NCI-H1436 treated with DMSO at 0.1 percent for 48 hours (cell line): ENCODE results near the gene PTPRK.

Experiments used
- DNase-seq: peaks from one replicate; lab custom pipeline; 2025; lab: John Stamatoyannopoulos, UW

Gene PTPRK

DNA sequence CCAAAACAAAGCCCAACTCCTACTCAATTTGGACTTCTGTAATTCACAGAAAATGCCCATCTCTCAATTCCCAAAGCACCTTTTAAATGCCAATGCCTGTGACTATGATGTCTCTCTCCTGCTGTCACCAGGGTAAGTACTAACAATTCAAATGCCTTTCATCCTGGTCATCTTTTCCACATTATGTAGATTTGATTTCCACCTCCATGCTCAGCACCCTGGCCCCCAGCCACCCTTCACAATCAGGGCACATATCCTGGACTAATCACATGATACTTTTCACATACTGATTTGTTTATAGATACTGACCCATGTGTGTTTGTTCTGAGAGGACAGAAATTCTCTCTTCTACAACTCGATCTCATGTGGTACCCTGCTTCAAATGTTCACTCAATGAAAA, 236.3 kb downstream of the PTPRK start:
- DNase-seq = no peak

DNA sequence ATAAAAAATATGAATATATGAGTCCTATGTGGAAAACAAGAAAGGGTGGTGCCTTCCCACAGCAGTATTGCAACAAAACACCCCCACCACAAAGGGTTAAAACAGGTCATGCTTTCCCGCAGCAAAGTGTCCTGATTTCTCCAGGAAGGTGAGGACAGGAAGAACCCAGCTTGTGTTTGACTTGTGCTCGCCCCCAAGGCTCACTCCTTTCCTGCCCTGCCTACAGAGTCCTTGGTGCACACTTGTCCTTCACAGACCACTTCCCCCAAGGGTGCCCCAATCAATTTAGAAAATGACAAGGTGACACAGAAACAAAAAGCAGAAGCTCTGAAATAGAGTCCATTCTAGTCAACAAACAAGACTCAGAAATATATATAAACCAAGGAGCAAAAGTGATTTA, 237.4 kb downstream of the PTPRK start:
- DNase-seq = no peak

DNA sequence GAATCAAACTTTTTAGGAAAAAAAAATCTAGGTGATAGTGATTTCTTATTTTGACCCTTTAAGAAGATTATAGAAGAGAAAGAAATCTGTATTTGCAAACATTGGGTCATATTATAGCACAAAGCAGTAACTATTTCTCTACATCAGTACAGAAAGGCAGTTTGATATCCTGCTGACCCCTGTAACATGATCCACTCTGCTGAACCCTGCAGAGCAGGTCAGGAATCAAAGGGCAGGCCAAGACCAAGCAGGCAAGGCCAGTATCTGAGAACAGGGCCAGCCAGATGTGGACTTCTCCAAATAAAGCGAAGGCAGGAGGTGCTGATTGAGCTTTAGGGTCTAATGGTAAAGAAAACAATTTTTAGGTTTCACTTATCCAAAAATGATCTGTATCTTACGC, 239.4 kb downstream of the PTPRK start:
- no peak for DNase-seq

DNA sequence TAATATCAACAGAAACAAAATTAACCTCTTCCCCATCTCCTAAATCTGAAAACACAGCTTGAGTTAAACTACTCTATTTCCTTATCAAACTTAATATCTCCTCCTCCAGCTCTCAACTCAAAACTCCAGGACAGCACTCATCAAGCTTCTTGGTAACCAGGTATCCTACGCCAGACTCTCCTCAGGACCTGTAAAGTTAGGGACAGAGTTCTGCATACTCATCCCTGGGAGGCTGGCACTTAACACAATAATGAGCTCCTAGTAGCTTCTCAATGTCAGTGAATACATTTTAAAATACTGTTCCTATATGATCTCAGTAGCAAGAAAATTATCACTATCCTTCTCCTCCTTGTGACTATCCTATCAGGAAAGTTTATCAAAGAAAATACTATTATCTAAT, 240.3 kb downstream of the PTPRK start:
- DNase-seq = no peak

DNA sequence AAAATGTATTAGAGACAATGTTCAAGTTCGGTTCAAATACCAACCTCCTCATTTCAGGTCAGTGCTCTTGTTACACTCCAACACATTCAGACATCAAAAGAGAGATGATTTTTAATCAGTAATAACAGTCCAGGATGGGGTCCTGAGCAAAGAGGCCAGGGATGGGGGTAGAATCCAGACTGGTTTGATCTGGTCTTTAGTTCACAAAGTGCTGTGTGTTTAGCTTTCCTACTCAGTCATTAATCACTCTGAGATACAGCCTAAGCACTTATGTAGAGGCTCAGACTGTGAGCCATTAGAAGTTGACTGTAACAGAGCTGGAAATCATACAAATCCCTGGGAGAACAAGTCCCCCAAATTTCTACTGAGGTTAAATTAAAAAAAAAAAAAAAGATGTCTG, 241.6 kb downstream of the PTPRK start:
- no peak for DNase-seq

DNA sequence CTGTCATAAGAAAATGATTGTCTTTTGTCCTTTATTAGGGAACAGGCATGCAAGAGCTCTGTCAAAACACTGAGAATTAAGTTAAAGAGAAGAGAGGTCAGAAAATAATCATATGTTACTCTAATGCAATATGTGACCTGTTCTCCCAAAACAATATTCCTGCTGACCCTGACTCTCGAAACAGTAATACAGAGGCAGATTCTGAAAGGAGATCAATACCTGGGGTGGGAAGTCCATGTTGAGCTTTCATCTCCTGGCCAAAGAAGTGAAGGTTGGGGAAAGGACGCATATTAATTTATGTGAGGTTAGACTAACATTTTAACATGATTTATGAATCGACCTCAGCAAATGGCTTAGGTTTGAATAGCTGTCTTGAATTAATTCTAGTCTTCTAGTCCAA, 243.0 kb downstream of the PTPRK start:
- no peak for DNase-seq

DNA sequence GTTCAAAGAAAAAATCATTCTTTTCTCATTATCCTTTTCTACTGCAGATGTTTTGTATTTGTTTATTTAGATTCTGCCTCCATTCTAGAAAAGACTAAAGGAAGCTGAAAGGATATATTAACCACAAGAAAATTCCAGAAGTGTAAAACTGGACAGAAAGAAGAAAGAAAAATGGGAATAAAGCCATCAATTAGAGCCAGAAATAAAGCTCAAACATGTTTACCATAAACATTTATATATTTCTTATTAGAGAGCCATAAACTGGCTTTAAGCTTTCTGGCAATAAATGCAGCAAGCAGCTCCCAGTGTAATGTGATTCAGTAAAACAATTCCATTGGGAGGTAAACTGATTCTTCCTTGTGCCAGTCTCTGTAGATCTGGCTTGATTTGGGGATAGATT, 244.1 kb downstream of the PTPRK start:
- no peak for DNase-seq

DNA sequence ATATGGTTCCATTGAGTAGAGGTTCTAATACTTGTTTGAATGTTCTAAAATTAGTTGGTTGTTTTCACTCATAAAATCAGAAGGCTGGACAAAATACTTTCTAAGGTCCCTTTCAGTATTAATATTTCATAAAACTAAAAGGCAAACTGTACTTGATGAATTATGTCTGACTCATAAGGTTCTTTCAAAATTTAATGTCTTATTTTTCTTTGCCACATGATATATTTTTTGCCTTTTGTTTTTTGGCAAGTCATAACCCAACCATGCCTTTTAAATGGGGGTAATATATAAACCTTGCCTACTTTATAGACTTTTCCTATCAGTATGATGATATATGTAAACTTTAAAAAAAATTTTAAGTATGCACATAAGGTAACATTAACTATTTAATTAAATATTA, 244.7 kb downstream of the PTPRK start:
- no peak for DNase-seq

DNA sequence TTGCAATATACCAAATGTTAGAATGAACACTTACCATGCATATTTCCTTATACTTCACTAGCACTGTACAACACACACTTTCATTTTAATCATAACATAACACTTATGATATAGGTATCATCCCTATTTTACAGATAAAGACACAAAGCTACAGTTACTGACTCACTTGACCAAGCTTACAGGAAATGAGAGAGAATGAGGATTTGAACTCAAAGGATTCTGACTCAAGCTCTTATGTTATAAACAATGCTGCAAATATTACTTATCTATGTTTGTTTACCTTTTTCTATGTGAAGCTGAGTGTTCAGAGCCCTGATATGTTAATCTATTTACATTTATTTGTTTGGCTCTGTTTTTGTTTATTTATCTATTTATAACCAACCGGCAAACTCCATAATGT, 245.4 kb downstream of the PTPRK start:
- DNase-seq = no peak

DNA sequence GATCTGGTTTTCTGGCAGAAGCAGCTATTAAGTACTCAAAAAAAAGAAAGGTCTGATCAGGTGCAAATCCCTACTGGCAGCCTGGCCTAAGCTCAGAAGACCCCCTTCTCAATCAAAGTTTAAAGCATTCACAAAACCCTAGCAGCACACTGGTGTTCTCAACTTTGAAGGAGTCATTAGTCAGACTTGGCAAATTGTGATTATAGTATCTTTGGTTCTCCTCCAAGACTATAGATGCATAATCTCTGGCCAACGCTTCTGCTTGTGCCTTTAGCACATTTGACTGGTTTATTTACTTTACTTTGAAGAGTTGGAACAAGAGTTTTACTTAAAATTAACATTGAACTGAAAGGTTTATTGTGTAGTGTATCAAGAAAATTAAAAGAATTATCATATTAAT, 248.9 kb downstream of the PTPRK start:
- DNase-seq = no peak

DNA sequence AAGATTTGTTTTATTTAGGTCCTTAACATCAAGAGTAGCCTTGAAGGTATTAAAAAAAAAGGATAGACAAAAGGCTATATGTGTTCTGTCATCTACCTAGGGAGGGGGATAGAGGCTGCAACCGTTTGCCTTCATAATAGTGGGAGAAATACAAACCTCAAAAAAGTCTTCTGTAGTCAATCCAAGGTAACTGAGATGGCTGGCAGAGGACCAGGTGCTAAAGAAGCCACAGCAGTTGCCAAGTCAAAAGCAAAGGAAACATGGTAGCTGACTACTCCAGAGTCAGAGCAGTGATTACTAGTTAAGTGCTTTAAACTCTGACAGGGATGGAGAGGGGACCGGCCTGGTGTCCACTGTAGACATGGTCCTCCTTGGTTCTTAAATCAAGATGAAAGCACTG, 249.4 kb downstream of the PTPRK start:
- DNase-seq = no peak

DNA sequence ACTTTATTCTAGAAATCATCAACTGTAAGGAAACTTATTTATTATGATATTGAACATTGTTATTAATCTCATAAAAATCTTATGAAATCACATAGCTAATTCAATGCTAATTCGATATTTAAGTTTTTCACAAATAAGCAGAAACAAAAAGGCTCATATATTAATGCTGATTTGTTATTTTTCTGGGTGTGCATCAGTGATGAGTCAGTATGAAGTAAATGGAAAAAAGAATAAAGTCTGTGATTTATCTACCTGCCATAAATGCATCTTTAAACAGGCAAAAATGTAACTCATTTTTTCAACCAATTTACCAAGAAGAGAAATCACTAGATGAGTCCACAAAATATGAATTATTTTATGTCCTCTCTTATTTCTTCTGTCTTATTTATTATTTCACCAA, 253.5 kb downstream of the PTPRK start:
- no peak for DNase-seq

DNA sequence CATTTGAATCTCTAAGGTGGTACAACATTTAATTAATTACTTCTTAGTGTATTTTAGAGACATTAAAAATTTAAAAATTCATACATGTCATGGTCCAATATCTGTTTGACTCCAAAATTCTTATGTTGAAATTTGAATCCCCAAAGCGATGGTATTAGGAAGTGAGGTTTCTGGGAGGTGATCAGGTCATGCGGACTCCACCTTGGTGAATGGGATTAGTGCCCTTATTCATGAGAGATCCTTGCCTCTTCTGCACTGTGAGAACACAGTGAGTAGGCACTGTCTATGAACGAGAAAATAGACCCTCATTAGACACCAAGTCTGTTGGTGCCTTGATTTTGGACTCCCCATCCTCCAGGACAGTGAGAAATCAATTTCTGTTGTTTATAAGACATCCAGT, 254.7 kb downstream of the PTPRK start:
- no peak for DNase-seq

DNA sequence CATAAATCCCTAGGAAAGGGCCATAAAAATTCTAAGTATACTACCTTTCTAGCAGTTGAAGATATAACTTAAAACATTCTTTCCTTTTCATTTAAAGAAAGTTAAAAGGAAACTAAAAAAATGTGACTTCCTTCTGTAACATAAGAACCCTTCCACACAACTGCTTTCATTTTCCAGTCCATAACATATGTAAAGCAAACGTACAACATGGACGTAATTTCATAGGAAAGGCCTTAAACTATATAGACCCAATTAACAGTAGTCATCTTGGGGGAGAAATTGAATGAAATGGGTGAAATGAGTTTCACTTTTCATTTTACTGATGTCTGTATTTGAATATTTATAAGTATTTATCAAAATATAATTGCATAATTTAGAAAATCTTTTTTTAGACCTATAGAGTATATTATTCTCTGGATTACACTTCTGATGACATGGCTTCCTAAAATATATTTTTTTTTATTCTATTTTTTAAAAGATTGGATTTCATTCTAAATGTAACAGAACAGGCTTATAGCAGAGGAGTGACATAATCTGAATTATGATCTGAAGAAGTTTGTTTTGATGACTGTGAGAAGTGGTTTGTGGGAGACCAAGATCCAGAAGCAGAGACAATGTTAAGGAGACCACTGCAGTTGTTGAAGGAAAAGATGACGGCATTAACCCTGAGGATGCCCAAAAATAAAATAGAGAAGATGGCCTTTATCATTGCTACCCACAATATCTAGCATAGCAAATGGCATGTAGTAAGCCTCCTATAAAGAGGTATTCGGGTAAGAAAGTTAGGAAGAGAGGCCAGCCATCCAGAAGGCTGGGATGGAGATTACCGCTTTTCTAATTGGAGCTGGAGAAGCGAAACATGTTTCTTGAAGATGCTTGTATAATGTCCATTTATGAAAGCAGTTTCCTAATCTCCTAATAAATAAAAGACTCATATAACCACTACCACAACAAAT, 260.4 kb downstream of the PTPRK start:
- no peak for DNase-seq

DNA sequence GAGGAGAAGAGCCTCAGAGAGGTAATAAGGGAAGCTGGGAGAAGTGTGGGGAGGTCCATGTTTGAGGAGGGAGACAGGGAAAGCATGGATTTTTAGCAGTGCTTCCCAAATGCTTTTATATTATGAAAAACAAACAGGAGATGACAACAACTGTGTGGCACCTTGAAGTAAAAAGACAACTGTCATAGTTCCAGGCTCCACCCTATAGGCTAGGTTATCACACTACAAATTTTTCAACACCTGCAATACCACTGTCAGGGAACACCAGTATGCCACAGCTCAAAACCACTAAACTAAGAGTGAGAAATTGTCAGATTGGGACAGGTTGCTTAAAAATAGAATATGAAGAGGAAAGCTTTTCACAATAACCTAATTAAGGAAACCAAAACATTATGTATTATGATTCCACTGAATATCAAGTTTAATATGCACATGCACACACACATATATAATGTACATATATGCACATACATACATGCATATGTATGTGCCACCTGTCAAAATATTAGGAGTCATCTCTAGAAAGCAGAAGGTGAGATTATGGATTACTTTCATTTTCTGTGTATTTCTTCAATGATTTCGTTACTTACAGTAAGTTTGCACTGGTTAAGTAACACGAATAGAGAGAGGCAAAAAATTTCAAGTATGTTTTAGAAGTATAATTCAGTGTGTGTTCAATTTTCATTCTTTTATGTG, 261.2 kb downstream of the PTPRK start:
- no peak for DNase-seq

DNA sequence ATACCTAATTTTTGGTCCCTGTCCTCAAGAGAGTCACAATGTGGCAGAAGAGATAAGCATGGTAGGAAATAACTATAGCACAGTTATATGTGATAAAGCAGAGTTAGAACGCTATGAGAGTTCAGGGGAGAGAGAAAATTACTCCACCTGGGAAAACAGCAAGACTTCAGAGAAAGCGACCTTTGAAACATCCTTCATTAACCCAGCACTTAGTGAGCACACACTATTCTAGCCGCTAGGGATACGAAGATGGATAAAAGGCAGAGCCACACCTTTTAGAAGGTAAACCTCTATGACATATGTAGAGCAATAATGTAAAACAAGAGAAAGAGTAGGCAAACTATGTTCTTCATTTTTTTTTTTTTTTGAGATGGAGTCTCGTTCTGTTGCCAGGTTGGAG, 264.3 kb downstream of the PTPRK start:
- DNase-seq = no peak

DNA sequence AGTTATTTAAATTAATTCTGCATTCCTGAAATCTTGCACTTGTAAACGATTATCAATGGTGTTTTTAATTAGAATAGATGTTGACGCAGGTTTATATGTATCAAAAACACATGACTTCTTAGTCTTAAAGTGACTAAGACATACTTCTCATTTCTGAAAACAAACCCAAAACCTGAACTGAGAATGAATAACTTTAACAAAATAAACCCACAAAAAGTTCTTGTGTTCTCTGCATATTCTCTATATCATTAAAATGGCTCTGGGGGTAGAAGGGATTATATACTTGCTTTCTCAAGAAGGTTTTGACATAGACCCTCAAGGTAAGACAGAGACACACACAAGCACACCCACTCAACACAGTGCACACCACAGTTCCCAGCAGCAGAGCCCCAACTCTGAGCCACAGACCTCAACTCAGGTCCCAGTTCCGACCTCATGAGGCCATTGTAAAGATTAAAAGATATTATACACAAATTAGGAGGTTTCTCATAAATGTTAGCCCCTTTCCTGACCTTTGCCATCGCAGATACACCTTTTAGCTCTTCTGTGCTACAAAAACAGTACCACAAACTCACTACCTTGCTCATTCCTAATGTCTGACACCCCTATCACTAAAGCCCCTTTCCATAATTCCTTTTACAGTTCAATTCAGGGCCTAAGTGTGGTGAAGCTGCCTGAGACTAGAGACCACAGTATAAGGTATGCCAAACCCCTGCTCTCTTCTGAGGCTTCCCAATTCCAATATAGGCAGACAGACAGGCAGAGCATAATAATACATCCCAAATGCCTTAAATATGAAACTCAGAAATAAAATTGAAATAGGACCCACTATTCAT, 267.8 kb downstream of the PTPRK start:
- DNase-seq = no peak

DNA sequence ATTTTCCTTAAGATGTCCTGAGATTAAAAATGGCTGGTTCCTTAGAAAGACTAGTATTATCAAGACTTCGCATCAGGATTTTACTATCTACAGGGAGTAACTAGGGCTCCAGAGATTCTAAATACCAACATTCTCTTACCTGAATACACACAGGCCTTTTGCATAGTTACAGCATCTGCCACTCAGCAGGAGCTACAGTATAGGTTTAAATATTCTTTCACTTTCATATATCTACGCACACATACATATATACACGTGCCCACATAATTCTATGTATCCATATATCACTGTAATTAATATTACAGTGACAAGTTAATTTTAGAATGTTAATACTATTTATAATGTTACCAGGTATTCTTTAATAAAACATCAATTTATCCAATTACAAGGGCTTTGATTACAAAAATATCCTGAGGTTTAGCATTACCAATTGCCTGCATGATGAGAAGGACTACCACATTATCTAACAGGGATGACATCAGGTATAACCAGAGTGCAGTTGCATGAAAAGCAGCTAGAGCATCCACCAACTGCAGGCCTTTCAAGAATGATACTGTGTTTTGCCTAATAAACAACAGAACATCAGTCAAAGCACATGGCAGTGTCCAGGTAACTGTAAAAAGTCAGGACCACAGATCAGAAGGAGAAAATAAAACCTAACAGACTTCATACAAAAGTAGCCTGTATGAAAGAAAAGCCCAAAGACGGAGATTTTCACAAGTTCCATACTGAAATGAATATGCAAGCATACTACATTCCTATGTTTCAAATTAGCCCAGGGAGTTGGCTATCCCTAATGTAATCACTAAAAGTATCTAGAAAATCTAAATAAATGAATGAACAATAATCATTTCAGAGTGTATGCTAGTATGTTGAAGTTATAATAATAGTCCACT, 268.7 kb downstream of the PTPRK start:
- no peak for DNase-seq

DNA sequence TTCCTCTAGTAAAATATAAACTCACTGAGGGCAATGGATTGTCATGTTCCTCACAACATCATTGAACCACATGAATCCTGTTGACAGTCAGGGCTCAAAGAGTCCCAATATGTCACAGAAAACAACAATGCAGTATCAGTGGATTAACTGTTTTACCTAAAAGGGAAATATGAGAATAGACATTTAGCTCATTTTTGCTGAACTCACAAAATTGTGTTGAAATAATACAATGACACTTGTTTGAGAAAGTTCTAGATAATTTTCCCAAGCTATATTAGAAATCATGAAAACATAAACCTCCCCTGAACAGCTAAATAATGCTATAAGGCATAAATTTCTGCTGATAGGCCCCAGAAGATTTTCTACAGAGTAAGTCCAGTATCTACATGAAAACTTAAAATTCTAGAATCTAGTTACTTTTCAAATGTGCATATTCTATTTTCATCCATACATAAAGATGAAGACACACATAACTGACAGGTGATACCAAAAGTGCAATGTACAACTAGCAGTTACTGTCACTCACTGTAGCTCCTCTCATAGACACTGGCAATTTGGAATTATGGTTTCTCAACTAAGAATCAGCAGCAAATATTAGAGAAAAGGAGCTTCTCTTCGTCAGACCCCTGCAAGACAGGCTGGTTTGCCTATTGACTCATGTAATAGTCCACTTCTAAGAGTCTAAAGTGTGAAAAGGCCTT, 269.9 kb downstream of the PTPRK start:
- no peak for DNase-seq

DNA sequence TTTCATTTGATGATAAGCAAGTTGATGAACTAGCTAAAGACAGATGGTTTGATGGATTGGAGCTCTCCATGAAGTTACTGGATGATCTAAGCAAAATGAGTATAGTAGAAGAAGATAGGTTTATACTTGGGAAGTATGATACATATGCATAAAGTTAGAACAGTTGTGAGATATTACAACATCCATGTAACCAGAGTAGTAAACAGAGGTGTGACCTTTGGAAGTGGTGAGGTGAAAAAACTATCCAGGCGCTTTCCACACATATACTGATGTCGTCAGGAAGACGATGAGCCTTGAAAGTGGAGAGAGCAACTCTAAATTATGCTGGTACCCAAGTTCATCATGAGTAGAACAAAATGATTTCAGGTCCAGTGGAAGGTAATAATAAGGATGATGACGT, 271.0 kb downstream of the PTPRK start:
- DNase-seq = no peak
